DMS153 (cell line): Measurements from ENCODE around the gene ARRDC4.

Experiments
- DNase-seq: peaks from one replicate; lab custom pipeline; 2025; lab: John Stamatoyannopoulos, UW

The ARRDC4 gene

DNA sequence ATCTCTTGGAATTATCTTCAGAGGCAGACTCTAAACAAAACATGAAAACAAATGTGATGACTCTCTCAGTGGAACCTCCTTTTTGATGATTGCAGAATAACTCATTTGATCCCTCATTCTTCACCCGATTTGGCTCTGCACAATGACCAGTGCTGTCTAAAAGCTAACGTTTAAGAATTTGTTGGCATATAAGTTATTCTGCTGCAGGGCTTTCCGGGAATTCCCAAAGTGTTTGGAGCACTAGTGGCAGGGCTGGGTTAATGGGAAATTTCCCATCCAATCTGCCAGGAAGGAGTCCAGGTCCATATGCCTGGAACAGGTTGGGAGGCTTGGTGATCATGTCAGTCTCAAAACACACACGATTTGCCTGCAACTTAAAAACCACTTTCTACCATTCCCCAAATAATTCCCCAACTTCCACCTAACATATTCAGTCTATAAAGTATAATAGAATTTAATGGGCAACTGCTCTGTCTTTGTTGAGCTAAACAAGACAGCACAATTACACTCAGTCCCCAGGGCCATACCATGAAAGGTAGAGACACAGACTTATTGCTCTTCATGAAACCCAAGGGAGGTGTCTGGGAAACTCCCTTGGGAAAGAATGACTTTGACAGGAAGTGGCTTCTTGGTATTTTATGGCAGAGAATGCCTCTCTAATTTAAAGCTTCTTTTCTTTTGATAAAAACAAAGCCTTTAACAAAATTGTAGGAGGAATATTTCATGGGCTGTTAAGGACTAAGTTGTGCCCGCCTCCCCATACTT, 38.0 kb downstream of the ARRDC4 start:
- no peak for DNase-seq

DNA sequence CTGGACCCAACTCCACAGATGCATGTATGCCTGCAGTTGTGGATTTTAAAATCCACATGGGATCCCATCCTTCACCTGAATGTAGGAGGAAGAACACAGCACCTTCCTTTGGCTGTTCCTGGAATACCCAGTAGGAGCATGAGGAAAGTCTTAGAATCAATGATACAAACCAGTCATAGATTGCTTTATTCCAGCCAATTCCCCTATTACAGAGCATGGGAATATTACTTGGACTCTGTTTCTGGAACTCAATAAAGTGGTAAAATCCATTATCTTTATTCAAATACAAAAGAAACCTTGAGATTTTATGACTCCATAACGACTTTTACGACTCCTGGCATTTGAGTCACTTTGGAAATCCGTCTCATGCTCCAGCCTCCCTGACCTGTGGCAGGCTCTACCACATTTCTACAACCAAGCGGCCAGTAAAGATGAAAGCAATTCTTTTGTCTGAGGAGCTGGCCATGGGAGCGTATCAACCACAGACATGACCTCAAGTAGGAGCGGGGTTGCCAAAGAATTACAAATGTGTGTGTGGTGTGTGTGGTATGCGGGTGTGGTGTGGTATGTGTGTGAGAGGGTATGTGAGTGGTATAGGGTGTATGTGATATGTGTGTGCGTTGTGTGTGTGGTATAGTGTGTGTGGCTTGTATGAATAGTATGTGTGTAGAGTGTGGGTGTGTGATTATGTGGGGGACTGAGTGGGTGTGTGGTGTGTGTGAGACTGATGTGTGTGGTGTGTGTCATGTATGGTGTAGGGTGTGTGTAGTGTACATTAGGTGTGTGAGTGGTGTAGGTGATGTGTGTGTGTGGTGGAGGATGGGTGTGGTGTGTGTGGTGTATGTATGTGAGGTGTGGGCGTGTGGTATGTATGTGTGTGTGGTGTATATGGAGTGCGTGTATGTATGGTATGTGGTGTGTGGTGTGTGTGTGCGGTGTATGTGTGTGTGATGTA, 40.0 kb downstream of the ARRDC4 start:
- no peak for DNase-seq

DNA sequence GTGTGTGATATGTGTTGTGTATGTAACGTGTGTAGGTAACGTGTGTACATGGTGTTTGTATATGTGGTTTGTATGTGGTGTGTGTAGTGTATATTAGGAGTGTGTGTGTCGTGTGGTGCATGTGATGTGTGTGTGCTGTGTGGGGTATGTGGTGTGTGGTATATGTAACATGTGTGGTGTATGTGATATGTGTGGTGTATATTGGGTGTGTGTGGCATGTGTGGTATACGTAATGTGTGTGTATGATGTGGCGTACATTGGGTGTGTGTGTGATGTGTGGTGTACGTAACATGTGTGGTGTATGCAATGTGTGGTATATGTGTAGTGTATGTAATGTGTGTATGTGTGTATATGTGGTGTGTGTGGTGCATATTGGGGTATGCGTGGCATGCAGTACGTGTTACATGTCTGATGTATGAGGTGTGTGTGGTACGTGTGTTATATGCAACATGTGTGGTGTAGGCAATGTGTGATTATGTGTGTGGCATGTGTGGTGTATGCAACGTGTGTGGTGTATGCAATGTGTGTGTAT, 41.2 kb downstream of the ARRDC4 start:
- DNase-seq = no peak

DNA sequence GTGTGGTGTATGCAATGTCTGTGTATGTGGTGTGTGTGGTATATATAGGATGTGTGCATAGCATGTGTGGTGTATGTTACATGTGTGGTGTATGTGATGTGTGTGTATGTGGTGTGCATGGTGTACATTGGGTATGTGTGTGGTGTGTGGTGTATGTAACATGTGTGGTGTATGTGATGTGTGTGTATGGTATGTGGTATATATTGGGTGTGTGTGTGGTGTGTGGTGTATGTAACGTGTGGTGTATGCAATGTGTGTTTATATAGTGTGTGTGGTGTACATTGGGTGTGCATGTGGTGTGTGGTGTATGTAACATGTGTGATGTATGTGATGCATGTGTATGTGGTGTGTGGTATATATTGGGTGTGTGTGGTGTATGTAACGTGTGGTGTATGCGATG, 41.9 kb downstream of the ARRDC4 start:
- no peak for DNase-seq

DNA sequence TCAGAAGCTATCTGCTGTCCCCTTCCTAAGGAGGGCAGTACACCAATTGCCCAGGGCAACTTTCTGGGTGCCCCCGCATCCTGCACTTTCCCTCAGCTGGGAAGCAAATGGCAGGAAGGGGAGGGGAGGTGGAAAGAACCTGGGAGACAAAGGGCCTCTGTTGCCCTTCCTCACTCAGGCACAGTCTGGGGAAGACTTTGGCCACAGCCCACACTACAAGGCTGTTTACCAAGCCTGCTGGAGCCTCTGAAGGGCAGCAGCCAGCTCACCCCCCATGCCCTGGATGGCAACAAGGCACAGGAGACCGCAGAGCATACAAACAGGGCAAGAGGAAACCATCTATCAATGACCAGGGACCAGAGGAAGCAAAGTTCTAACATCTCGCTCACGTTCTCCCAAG, 42.4 kb downstream of the ARRDC4 start:
- no peak for DNase-seq

DNA sequence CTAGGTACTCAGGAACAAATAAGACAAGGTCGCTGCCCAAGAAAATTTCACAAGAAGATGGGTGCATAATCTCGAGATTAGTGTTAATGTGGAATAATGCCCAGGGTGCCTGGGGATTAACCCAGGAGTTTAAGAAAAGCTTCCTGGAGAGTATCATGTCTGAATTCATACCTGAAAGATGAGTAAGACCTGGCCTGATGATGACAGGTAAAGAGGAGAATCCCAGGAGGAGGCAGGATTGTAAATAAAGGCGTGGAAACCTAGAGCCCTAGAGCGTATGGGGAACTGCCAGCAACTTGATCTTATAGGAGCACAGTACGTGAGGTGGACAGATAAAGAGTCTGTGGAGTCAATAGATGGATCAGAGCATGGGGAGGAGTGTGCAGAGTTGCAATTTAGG, 43.0 kb downstream of the ARRDC4 start:
- no peak for DNase-seq

DNA sequence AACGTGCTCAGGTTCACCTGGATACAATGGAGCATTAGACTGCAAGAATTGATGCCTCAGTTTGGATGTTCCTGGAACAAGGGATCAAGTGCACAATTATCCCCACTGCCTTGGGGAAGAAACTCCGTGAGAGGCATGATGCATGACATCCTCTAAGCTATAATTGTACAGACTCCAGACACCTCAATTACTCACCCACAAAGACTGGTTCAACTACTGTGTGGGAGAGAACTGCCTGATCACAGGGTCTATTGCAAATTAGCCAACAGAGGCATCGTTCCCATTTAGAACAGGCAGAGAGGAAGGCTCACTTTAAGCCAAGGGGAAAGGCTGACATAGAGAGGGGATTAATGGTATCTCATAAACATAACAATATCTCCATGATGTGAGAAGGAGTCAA, 43.5 kb downstream of the ARRDC4 start:
- DNase-seq = no peak

DNA sequence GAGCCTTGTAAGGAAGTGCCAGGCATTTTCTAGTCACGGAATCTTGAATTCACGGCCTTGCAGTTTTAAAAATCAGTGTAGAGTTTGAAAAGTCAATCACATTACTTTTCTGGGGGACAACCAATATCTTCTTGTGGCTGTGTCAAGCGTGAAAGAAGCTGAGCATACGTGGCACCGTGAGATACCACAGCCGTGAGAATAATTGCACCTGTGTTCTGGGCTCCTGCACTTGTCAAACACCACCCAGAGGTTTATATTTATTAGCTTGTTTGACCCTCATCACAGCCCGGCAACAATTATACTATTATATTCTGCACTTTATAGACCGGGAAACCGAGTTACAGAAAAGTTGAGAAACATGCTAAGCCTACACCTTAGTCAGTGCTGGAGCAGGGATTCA, 45.2 kb downstream of the ARRDC4 start:
- DNase-seq = no peak

DNA sequence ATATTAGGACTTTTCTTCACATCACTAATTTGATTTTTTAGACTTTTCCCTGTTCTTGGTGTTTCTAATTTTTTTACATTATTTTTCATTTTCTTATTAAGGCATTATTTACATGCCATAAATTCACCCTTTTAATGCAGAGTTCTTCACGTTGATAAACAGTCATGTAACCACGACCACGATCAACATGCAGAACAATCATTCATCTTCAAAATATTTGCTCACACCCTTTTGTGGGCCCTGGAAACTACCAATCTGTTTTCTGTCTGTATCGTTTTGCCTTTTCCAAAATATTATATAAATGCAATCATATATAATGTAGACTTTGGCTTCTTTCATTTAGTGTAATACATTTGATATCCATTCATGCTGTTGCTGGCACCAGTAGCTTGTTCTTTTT, 48.7 kb downstream of the ARRDC4 start:
- no peak for DNase-seq

DNA sequence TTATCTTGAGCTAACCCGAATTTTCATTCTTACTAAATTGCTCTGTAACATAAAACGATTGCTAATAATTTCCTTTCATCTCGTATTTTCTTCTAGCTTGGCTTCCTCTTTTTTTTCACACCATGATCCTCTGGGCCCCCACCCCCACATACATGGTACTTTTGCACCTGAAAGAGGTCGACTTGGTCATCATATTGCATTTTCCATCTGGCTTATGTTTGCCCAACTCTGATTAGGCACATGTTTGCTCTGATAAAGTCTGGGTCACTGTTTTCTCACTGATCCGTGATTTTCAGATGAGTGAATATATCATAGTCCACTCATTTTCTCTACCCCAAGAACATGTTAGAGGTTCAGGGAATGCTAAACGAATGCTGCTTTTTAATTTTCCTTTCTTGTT, 49.5 kb downstream of the ARRDC4 start:
- DNase-seq = no peak

DNA sequence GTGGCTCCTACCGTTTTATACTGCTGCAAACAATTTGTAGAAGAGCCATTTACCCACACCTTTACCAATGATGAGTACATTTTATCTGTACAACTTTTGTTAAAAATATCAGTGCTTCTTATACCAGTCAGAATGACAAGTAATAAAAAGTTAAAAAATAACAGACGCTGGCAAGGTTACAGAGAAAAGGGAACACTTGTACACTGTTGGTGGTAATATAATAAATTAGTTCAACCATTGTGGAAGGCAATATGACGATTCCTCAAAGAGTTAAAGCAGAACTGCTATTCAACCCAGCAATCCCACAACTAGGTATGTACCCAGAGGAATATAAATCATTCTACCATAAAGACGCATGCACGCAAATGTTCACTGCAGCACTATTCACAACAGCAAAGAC, 51.9 kb downstream of the ARRDC4 start:
- DNase-seq = no peak

DNA sequence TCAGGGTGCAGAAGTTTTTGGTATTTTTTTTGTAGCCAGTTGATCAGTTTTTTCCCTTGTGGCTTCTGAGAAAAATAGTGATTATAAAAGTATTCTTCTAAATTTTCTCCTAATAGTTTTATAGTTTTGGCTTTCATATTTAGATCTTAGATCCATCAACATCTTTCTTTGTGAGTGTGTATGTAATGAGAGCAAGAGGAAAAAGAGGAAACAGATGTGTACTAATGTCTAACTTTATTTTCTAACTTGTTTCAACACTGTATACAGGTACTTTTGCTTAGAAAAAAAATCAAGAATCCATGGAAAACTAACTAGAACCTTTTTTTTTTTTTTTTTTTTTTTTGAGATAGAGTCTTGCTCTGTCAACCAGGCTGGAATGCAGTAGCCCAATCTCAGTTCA, 53.1 kb downstream of the ARRDC4 start:
- no peak for DNase-seq

DNA sequence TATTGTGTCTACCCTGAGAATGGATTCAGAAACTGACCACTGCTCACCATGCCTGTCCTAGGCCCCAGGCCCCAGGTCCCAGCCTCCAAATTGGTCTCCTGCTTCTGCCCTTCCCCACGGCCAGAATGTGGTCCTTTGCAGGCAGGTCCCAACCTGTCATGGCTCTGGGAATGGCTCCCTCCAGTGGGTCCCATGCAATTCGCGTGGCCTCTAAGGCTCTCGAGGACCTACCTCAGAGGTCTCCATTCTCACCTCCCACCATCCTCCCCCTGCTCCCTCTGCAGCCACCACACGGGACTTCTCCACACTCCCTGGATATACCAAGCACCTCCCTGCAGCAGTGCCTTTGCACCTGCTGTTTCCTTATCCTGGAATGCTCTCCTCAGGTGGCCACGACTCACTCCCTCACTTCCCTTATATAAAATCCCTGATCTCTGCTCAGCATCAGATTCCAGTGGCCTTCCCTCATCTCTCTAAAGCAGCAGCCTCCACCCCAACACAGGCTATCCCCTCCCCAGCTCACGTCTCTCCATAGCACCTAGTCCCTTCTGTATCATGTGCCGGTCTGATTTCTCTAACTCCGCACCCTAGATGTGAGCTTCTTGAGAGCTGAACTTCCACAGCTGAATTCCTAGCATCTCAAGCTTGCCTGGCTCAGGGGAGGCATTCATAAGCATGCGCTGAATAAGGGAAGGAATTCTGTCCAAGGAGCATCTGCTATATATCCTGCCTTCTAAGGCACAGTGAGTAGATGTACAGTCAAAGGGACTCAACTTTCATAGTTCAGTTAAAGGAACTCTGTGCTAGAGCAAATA, 56.9 kb downstream of the ARRDC4 start:
- no peak for DNase-seq

DNA sequence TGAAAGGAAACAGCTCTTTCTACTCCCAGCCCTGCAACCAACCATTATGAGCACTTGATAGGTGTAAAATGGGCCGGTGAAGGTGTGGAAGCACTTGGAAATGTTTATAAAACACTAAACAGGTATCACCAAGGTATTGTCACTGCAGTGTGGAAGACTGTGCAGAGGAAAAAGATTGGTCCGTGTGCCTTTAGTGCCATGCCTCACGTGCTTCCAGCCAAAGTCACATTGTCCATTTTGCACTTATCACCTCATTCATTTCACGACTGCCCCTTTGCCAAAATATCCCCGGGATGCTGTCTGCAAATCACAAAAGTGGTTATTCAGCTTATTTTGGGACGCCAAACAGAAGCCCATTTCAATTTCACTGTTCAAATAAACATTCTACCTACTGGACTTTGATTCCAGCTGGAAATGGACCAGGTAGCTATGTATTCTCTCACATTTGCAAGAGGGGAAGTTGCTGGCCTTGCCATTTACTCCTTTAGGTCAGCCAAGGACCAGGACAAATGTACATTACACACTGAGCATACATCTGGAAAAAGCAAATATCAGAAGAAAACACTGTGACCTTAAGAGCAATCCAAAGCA, 58.4 kb downstream of the ARRDC4 start:
- DNase-seq = no peak
